HepG2 (cell line): ENCODE measurements around the gene GSTA1. TPM values are rescaled to one million over a fixed set of nuclear protein-coding genes. Genes with fewer than 3 reads are reported as not detected.

Experiments used
- ARNT2 ChIP-seq: sonication (generic); formaldehyde crosslinking; IDR thresholded peaks from 2 replicates; pipeline ENCODE4 v1.8.0; 2022; ENCODE audit warnings: mild to moderate bottlenecking, low read depth, missing genetic modification reagents, moderate library complexity
- EED ChIP-seq: sonication (generic); formaldehyde crosslinking; IDR thresholded peaks from 2 replicates; pipeline ENCODE4 v1.5.0; 2020; ENCODE audit warnings: mild to moderate bottlenecking, missing genetic modification reagents
- MYC ChIP-seq: sonication (generic); formaldehyde crosslinking; IDR thresholded peaks from 2 replicates; pipeline ENCODE4 v1.9.0; 2021; ENCODE audit warnings: missing genetic modification reagents, borderline replicate concordance
- NR2F2 ChIP-seq: IDR thresholded peaks from 2 replicates; pipeline ENCODE4 v1.6.1; 2012; ENCODE audit warnings: low read depth, inconsistent platforms, borderline replicate concordance
- PLSCR1 ChIP-seq: sonication (generic); formaldehyde crosslinking; IDR thresholded peaks from 2 replicates; pipeline ENCODE4 v1.5.0; 2020; ENCODE audit warnings: missing genetic modification reagents, mild to moderate bottlenecking, borderline replicate concordance
- POLR2G ChIP-seq: fragments of 200-400 bp; formaldehyde crosslinking; IDR thresholded peaks from 2 replicates; pipeline ENCODE4 v1.6.1; 2018; ENCODE audit warnings: mild to moderate bottlenecking, low read depth, low read length, moderate library complexity
- SIX4 ChIP-seq: sonication (generic); formaldehyde crosslinking; IDR thresholded peaks from 2 replicates; pipeline ENCODE4 v1.4.0; 2020; ENCODE audit warnings: missing genetic modification reagents
- SOX6 ChIP-seq, 2 experiments: fragments of 450-650 bp in 1 of 2; sonication (generic) in 1 of 2; formaldehyde crosslinking in 1 of 2; IDR thresholded peaks; 2 replicates each; pipeline versions ENCODE4 v1.4.0 to v1.6.1; 2017 to 2020; ENCODE audit warnings: antibody characterized with exemption in 1 of 2, mild to moderate bottlenecking in 1 of 2, missing genetic modification reagents in 1 of 2
- ZIK1 ChIP-seq: sonication (generic); formaldehyde crosslinking; IDR thresholded peaks from 2 replicates; pipeline ENCODE4 v1.5.0; 2020; ENCODE audit warnings: mild to moderate bottlenecking, low read depth, missing genetic modification reagents, borderline replicate concordance
- ZNF142 ChIP-seq: sonication (generic); formaldehyde crosslinking; IDR thresholded peaks from 2 replicates; pipeline ENCODE4 v1.4.0; 2020; ENCODE audit warnings: missing genetic modification reagents
- ZNF510 ChIP-seq: sonication (generic); formaldehyde crosslinking; IDR thresholded peaks from 2 replicates; pipeline ENCODE4 v1.4.0; 2020; ENCODE audit warnings: low read depth, mild to moderate bottlenecking, missing genetic modification reagents
- ZNF556 ChIP-seq: sonication (generic); formaldehyde crosslinking; IDR thresholded peaks from 2 replicates; pipeline ENCODE4 v1.4.0; 2020; ENCODE audit warnings: mild to moderate bottlenecking, missing genetic modification reagents, borderline replicate concordance
- ZNF768 ChIP-seq: sonication (generic); formaldehyde crosslinking; IDR thresholded peaks from 2 replicates; pipeline ENCODE4 v1.4.0; 2020; ENCODE audit warnings: missing genetic modification reagents
- ZNF879 ChIP-seq: sonication (generic); formaldehyde crosslinking; IDR thresholded peaks from 2 replicates; pipeline ENCODE4 v1.8.1; 2023; ENCODE audit warnings: missing genetic modification reagents
- polyA plus RNA-seq, 8 experiments: library from polyadenylated mRNA; depleted of rRNA in 3 of 8; stranded (reverse) in 7 of 8; unstranded in 1 of 8; fragments of >200 nt; fragmentation: Illumina TruSeq in 4 of 8; extraction: Trizol in 4 of 8; gene quantifications; 2 replicates each; pipeline versions ENCODE4 v1.2.1 to v1.2.3, GENCODE V29; 2011 to 2016; ENCODE audit warnings: low read depth in 4 of 8, missing spikeins in 1 of 8, mixed read lengths in 1 of 8; ENCODE audit not compliant: insufficient read depth in 1 of 8
- total RNA-seq, 5 experiments: library from RNA; depleted of rRNA; stranded (reverse); fragments of >200 nt; fragmentation: Illumina TruSeq; extraction: Trizol; gene quantifications; 2 replicates each; pipeline ENCODE4 v1.2.3, GENCODE V29; 2016; ENCODE audit warnings: low read depth in 1 of 5
- TF ChIP-seq, protein P1 (sequence below): sonication (generic); formaldehyde crosslinking; IDR thresholded peaks from 2 replicates; pipeline ENCODE4 v1.4.0; 2020; ENCODE audit warnings: low read depth, missing genetic modification reagents
- TF ChIP-seq, protein P2 (sequence below): sonication (generic); formaldehyde crosslinking; IDR thresholded peaks from 2 replicates; pipeline ENCODE4 v1.8.0; 2022; ENCODE audit warnings: mild to moderate bottlenecking, missing genetic modification reagents

GSTA1 gene
- total and polyA plus RNA-seq, 2 of the 13 experiments (the other 11 are each of a cell fraction or from before 2014, with no cell fraction given): 6.2 to 282 TPM

DNA sequence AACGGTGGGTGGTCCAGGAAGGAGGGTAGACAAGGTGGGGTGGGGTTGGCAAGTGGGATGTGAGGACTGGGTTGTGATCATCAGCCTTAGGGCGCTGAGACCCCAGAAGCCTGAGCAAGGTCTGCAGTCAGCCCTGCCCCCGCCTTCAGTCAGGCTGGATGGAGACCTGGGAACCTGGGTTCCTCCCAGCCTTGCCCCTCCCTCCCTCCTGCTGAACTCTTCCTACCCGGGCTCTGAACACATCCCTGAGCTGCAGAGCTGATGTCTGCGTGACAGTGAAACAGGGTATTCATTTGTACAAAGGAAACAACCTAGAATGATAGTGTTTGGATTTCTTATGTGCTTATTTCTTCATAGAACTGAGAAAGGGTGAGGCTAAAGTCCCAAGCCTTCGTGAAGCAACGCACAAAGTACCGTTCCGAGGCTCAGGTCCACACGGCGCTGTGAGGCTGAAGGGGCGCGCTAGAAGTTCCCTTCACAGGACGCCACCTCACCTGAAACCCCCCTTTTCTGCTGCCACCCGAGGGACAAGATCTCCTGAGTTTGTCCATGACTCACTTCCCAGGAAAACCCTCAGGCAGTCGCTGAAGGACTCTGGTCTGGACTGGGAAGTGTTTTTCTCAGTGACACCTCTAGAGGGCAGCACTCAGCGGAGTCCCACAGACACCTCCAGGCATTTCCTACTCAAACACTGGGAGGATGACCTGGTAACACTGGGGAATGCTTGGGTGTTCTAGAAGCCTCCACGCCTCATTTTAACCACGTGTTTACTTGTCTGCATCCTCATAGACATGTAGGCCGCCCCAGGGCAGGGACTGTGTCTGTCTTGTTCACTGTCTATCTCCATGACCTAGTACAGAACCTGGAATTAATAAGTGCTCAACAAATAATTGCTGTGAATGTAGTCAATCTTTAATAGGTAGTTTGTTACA lies 35.8 kb upstream of the GSTA1 start (continued):
- TF ChIP-seq, protein P1, sequence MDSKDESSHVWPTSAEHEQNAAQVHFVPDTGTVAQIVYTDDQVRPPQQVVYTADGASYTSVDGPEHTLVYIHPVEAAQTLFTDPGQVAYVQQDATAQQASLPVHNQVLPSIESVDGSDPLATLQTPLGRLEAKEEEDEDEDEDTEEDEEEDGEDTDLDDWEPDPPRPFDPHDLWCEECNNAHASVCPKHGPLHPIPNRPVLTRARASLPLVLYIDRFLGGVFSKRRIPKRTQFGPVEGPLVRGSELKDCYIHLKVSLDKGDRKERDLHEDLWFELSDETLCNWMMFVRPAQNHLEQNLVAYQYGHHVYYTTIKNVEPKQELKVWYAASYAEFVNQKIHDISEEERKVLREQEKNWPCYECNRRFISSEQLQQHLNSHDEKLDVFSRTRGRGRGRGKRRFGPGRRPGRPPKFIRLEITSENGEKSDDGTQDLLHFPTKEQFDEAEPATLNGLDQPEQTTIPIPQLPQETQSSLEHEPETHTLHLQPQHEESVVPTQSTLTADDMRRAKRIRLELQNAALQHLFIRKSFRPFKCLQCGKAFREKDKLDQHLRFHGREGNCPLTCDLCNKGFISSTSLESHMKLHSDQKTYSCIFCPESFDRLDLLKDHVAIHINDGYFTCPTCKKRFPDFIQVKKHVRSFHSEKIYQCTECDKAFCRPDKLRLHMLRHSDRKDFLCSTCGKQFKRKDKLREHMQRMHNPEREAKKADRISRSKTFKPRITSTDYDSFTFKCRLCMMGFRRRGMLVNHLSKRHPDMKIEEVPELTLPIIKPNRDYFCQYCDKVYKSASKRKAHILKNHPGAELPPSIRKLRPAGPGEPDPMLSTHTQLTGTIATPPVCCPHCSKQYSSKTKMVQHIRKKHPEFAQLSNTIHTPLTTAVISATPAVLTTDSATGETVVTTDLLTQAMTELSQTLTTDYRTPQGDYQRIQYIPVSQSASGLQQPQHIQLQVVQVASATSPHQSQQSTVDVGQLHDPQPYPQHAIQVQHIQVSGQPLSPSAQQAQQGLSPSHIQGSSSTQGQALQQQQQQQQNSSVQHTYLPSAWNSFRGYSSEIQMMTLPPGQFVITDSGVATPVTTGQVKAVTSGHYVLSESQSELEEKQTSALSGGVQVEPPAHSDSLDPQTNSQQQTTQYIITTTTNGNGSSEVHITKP (CRISPR knock-in tag): no peak
- TF ChIP-seq ZNF142 (CRISPR knock-in tag) (no peak), EED (no peak), MYC (no peak), ARNT2 (CRISPR knock-in tag) (no peak; the same call in 1 of the 2 replicates), ZNF556 (CRISPR knock-in tag) (peak; percentile 64; the same call in 1 of the 2 replicates), ZNF768 (CRISPR knock-in tag) (no peak), PLSCR1 (no peak), ZNF879 (no peak), POLR2G (no peak), SIX4 (CRISPR knock-in tag) (peak; percentile 25; the same call in 1 of the 2 replicates), ZIK1 (CRISPR knock-in tag) (no peak), ZNF510 (CRISPR knock-in tag) (no peak), SOX6 (IDR thresholded peaks at IDR 0.05) (no peak), SOX6 (CRISPR knock-in tag; IDR thresholded peaks at IDR 0.05) (peak; percentile 51; the same call in 1 of the 2 replicates), NR2F2 (no peak)
- TF ChIP-seq, protein P2, sequence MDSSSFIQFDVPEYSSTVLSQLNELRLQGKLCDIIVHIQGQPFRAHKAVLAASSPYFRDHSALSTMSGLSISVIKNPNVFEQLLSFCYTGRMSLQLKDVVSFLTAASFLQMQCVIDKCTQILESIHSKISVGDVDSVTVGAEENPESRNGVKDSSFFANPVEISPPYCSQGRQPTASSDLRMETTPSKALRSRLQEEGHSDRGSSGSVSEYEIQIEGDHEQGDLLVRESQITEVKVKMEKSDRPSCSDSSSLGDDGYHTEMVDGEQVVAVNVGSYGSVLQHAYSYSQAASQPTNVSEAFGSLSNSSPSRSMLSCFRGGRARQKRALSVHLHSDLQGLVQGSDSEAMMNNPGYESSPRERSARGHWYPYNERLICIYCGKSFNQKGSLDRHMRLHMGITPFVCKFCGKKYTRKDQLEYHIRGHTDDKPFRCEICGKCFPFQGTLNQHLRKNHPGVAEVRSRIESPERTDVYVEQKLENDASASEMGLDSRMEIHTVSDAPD (CRISPR knock-in tag): no peak
